GM12878 (cell line): ENCODE measurements around the gene CHKA. TPM values are rescaled to one million over a fixed set of nuclear protein-coding genes. Genes with fewer than 3 reads are reported as not detected.

Experiments
- ATAC-seq: fragments of 200-7000 bp; cut with Tn5 transposase; 3 replicates; pipeline ENCODE4 v1.9.1; 2020; ENCODE audit warnings: mild to moderate bottlenecking, moderate library complexity
- BruUV-seq: library from RNA; stranded (reverse); fragments of 400-500 nt; replicated peaks from 2 replicates; lab custom pipeline; 2021; lab: Mats Ljungman, UMichigan
- CTCF ChIA-PET: fragments of 300-600 bp; sonication (Branson Sonifier 250); formaldehyde crosslinking; extraction: SDS; loops from one replicate; lab custom pipeline; 2021; ENCODE audit warnings: inconsistent platforms; lab: Yijun Ruan, JAX
- POLR2A ChIA-PET: fragments of 350-600 bp; formaldehyde crosslinking; extraction: SDS; loops from one replicate; lab custom pipeline; 2021; ENCODE audit warnings: inconsistent platforms; lab: Charles Lee
- RAD21 ChIA-PET: fragments of 300-600 bp; sonication (Branson Sonifier 250); formaldehyde crosslinking; loops from one replicate; lab custom pipeline; 2023; ENCODE audit warnings: antibody characterized with exemption; ENCODE audit not compliant: unreplicated experiment; lab: Charles Lee
- SMC1A ChIA-PET: fragments of 300-600 bp; sonication (Branson Sonifier 250); formaldehyde crosslinking; loops from one replicate; lab custom pipeline; 2023; ENCODE audit not compliant: unreplicated experiment, uncharacterized antibody; lab: Charles Lee
- DNase-seq: peaks from one replicate; pipeline ENCODE4 v3.0.0-alpha.2; 2011; ENCODE audit warnings: low read depth, low spot score
- FAIRE-seq: peaks from 3 replicates; lab custom pipeline; 2011; peaks lifted over from hg19 to GRCh38; lab: Jason Lieb, UNC
- H2AFZ ChIP-seq: 2 replicates; pipeline ENCODE4 v1.6.0; 2011; ENCODE audit warnings: low read depth, low read length, control low read depth; ENCODE audit not compliant: control insufficient read depth
- H3K27ac ChIP-seq: 2 replicates; pipeline ENCODE4 v1.5.1; 2011; ENCODE audit warnings: control low read depth; ENCODE audit not compliant: control insufficient read depth, insufficient read depth
- H3K27me3 ChIP-seq, 2 experiments: replicated peaks in 1 of 2; 2 replicates each; pipeline versions ENCODE4 v1.6.0 to v1.6.1; 2011; ENCODE audit warnings: low read length in 1 of 2; ENCODE audit not compliant: control insufficient read depth in 2 of 2, insufficient read depth in 2 of 2
- H3K36me3 ChIP-seq, 2 experiments: 2 replicates each; pipeline ENCODE4 v1.5.1; 2011; ENCODE audit warnings: low read length in 1 of 2; ENCODE audit not compliant: control insufficient read depth in 2 of 2, insufficient read depth in 2 of 2
- H3K4me1 ChIP-seq: 2 replicates; pipeline ENCODE4 v1.6.1; 2011; ENCODE audit warnings: mild to moderate bottlenecking, low read length, moderate library complexity, mixed read lengths; ENCODE audit not compliant: control insufficient read depth, insufficient read depth
- H3K4me2 ChIP-seq: 2 replicates; pipeline ENCODE4 v1.6.0; 2011; ENCODE audit warnings: control low read depth; ENCODE audit not compliant: control insufficient read depth, insufficient read depth
- H3K4me3 ChIP-seq: fragments of 200-600 bp; sonication (generic); 2 replicates; pipeline ENCODE4 v1.5.1; 2016
- H3K79me2 ChIP-seq: 2 replicates; pipeline ENCODE4 v1.6.0; 2011; ENCODE audit warnings: low read length; ENCODE audit not compliant: control insufficient read depth, insufficient read depth
- H3K9ac ChIP-seq: 2 replicates; pipeline ENCODE4 v1.8.0; 2011; ENCODE audit warnings: low read length, control low read depth, mixed read lengths; ENCODE audit not compliant: control insufficient read depth, insufficient read depth
- H3K9me3 ChIP-seq: replicated peaks from 3 replicates; pipeline ENCODE4 v1.5.1; 2011; ENCODE audit warnings: mild to moderate bottlenecking, low read length; ENCODE audit not compliant: control insufficient read depth, insufficient read depth
- H4K20me1 ChIP-seq: 2 replicates; pipeline ENCODE4 v1.6.0; 2011; ENCODE audit not compliant: control insufficient read depth, insufficient read depth
- ATF7 ChIP-seq: fragments of 450-650 bp; IDR thresholded peaks from 2 replicates; pipeline ENCODE4 v1.6.1; 2016; ENCODE audit warnings: low read depth, mild to moderate bottlenecking
- BACH1 ChIP-seq: fragments of 450-650 bp; IDR thresholded peaks from 2 replicates; pipeline ENCODE4 v1.6.1; 2017; ENCODE audit warnings: mild to moderate bottlenecking, borderline replicate concordance
- BRCA1 ChIP-seq: IDR thresholded peaks from 2 replicates; pipeline ENCODE4 v1.6.1; 2011; ENCODE audit warnings: low read depth, low read length, improper control_type of control experiment
- IKZF1 ChIP-seq: fragments of 450-650 bp; conservative IDR thresholded peaks from 2 replicates; pipeline ENCODE4 v1.6.1; 2017; ENCODE audit warnings: antibody characterized with exemption, mild to moderate bottlenecking
- MLLT1 ChIP-seq: fragments of 450-650 bp; IDR thresholded peaks from 2 replicates; pipeline ENCODE4 v1.6.1; 2016; ENCODE audit warnings: mild to moderate bottlenecking
- PAX8 ChIP-seq: fragments of 450-650 bp; IDR thresholded peaks from 2 replicates; pipeline ENCODE4 v1.6.1; 2017; ENCODE audit warnings: mild to moderate bottlenecking, moderate library complexity
- ZNF217 ChIP-seq: fragments of 450-650 bp; IDR thresholded peaks from 2 replicates; pipeline ENCODE4 v1.6.1; 2017; ENCODE audit warnings: antibody characterized with exemption, mild to moderate bottlenecking
- WGBS: methylation state at CpG from one replicate; pipeline ENCODE4 v1.1.6; 2016; ENCODE audit warnings: low lambda C conversion rate; ENCODE audit not compliant: insufficient replicate concordance, insufficient coverage; ENCODE audit errors: missing lambda C conversion rate; 5-methylcytosine and 5-hydroxymethylcytosine counted together
- in situ Hi-C: fragments of 300-500 bp; cut with MboI; formaldehyde crosslinking; loops from 9 replicates; pipeline ENCODE4 v1.14.3; 2018; ENCODE audit warnings: mixed read lengths
- intact Hi-C: fragments of 100-400 bp; cut with micrococcal nuclease; formaldehyde crosslinking; loops from one replicate; pipeline ENCODE4 v1.14.2; 2022; ENCODE audit not compliant: unreplicated experiment
- polyA plus RNA-seq, 11 experiments: library from polyadenylated mRNA; depleted of rRNA in 4 of 11; unstranded in 6 of 11; stranded (reverse) in 5 of 11; fragments of >200 nt; fragmentation: Nextera tagmentation in 4 of 11; fragmentation: Illumina TruSeq in 1 of 11; extraction: Ambion mirVana in 4 of 11; extraction: Trizol in 1 of 11; gene quantifications; 1 replicate in 1 of 11; 2 replicates in 10 of 11; pipeline versions ENCODE4 v1.2.1 to v1.2.3, GENCODE V29; 2011 to 2016; ENCODE audit warnings: inconsistent platforms in 2 of 11, missing spikeins in 2 of 11, low read depth in 1 of 11
- total RNA-seq, 4 experiments: library from RNA; depleted of rRNA in 3 of 4; stranded (reverse); fragments of >200 nt in 3 of 4; fragmentation: Illumina TruSeq in 1 of 4; extraction: Trizol in 1 of 4; gene quantifications; 2 replicates each; pipeline versions ENCODE4 v1.2.1 to v1.2.3, GENCODE V29; 2013 to 2021

CHKA gene
- total and polyA plus RNA-seq, 10 of the 15 experiments (the other 5 are each of a cell fraction or from before 2014, with no cell fraction given), result 5.2 to 29.2 (median 21.2) TPM

- ATAC-seq (no peak), FAIRE-seq (no peak), DNase-seq (no peak)
- POLR2A ChIA-PET, result interaction anchor here (0.6 kb wide), 1 partner anchor 85 kb away, joined by 8 read pairs; no protein-coding TSS in a partner anchor
- Histone ChIP-seq H3K27ac (no peak overlapping the region), H2AFZ (no peak overlapping the region), H3K4me2 (no peak overlapping the region), H3K9ac (no peak overlapping the region), H3K4me3 (no peak overlapping the region), H3K27me3 (no peaks in the 10 kb centered on the region), H4K20me1 (no peaks in the 10 kb centered on the region), H3K9me3 (no peaks in the 10 kb centered on the region), H3K4me1 (peaks cover 8% of the 10 kb centered on the region), H3K36me3 (no peaks in the 10 kb centered on the region), H3K79me2 (no peaks in the 10 kb centered on the region)
- no TSS peak for BruUV-seq
- 56% methylated on average over 15 of the region's 15 CpGs for WGBS
- SMC1A ChIA-PET, result interaction anchor here (1.5 kb wide), 1 partner anchor 14 kb away, joined by 4 read pairs; no protein-coding TSS in a partner anchor
- CTCF ChIA-PET, result interaction anchor here (0.5 to 2.0 kb wide), 2 partner anchors 52 to 60 kb away, joined by 4 to 5 read pairs; no protein-coding TSS in a partner anchor
- RAD21 ChIA-PET, result no interaction called here
- intact Hi-C loops, result no loop called here
- TF ChIP-seq PAX8 (no peak), BACH1 (no peak), MLLT1 (no peak), IKZF1 (no peak), ATF7 (no peak), ZNF217 (no peak), BRCA1 (no peak)
- in situ Hi-C loops, result no loop called here
Measured at GRCh38 chr11:68146010-68146540, 24.9 kb upstream of the CHKA start.
